ENCODE data around the gene SEMA3E. TPM values are rescaled to one million over a fixed set of nuclear protein-coding genes. Genes with fewer than 3 reads are reported as not detected.
"Not testable (repeated sequence)": the region's sequence is repeated elsewhere in the genome, so short reads cannot be mapped to it uniquely, and the experiment has no call there.

The SEMA3E gene
- total RNA-seq, 1 donor from 2014 or later: 4.1 TPM

DNA sequence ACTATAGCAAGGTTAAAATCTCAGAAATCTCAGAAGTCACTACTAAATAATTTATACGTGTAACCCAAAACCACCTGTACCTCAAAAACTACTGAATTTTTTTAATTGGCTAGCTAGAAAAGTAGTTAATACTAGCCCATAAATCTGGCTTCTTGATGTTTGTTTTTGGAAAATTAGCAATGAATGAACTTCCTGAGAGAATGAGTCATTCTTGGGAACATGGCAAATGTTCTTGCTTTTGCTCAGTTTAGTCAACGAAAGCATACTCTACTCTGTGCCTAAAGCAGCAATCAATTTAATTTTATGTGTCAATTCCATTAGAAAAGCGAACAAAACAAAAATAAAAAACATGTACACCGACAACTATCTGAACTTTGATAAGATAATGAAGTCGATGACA lies 69.2 kb downstream of the SEMA3E start:
- DNase-seq (ENCODE audit: low spot score) (no peak), ATAC-seq (no peak)
- intact Hi-C loops (cut with DNase I): no loop called here

DNA sequence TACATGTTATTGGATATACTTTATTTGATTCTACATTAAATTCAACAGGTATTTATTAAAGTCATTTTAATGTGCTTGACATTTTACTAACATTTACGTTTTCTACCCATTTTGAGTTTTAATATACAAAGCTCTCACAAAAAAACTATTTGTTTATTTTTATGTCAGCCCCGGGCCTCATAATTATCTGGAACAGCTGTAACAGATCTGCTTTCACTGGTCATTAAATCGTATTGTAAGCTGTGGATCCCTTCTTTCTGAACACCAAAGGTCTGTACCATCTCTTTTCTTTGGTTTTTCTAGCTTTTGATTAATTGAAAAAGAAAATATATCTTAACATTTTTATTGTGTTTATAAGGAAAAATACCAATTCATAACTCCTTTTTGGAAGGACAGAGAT lies 73.5 kb downstream of the SEMA3E start:
- DNase-seq (ENCODE audit: low spot score): no peak
- intact Hi-C loops (cut with DNase I): no loop called here
- ATAC-seq: no peak

DNA sequence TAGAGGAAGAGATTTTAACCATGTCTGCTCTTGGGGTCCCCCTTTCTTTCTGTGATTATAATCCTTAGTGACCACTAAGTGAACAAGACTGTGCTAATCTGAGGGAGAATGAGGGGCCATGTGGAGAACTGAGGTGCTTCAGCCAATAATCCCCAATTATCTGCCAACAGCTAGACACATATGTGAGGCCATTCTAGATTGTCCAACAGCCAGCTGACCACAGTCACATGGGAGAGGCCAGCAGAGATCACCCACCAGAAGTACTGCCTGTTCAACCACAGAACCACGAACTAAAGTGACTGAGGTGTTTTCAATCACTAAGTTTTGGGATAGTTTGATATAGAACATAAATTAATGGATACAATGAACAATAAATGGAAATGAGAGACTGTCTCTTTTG lies 74.3 kb downstream of the SEMA3E start:
- DNase-seq (ENCODE audit: low spot score): no peak
- no peak for ATAC-seq
- intact Hi-C loops (cut with DNase I): no loop called here

DNA sequence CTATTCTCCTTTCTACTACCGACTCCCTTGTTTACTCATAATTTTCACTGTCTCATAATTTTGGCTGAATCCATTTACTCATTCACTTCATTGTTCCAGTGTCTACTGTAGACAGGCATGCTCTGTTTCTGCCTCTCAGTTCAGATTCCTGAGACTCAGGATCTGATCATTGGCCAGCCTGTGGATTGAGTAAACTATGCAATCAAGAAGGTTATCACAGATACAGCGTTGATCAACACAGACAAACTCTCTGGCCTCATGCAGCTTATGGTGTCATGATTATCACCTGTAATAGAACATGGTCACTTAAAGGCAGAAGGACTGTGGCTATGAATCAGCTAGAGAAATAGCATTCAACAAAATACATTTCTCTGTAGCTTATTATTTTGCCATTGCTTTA lies 86.0 kb downstream of the SEMA3E start:
- ATAC-seq (no peak), DNase-seq (ENCODE audit: low spot score) (no peak)
- intact Hi-C loops (cut with DNase I): no loop called here

DNA sequence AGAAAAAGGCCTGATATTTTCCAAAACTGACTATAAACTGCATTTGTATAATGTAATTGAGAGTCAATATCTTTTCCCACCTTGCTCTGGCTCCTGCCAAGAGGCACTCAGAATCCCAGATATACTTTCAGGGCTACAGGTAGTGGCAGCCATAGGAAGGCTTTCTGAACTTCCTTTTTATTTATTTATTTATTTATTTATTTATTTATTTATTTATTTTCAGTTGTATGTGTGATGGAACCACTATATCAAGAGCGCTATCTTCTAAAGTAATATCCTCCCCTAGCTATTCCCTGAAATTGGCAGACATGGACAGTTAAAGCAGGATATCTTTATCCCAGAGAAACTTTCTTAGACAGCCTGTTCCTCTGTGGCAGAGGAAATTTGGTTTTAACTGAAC lies 86.7 kb downstream of the SEMA3E start:
- ATAC-seq (no peak), DNase-seq (ENCODE audit: low spot score) (no peak)
- intact Hi-C loops (cut with DNase I): no loop called here

DNA sequence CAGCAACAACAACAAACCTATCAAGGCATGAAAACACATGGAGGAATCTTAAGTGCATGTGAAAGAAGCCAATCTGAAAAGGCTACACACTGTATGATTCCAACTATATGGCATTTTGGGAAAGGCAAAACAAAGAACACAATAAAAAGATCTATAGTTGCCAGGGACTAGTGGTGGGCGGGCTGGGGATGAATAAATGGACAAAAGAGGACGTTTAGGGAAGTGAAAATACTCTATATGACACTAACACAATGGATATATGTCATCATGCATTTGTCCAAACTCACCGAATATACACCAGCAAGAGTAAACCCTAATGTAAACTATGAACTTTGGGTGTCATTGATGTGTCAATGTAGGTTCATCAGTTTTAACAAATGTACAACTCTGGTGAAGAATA lies 89.1 kb downstream of the SEMA3E start:
- intact Hi-C loops (cut with DNase I): no loop called here

DNA sequence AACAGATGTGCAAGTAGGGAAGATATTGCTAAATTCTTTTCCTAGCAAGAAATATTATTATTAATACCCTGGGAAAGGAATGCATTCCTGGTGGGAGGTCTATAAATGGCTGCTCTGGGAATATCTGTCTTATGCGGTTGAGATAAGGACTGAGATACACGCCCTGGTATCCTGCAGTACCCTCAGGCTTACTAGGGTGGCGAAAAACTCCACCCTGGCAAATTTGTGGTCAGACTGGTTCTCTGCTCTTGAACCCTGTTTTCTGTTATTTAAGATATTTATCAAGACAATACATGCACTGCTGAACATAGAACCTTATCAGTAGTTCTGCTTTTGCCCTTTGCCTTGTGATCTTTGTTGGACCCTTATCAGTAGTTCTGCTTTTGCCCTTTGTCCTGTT lies 96.4 kb downstream of the SEMA3E start:
- intact Hi-C loops (cut with DNase I); DNase-seq (ENCODE audit: low spot score); ATAC-seq: not testable (repeated sequence)

More for the DNA sequence above, 89.1 kb downstream of the SEMA3E start:
- DNase-seq (ENCODE audit: low spot score): no peak
- no peak for ATAC-seq

DNA sequence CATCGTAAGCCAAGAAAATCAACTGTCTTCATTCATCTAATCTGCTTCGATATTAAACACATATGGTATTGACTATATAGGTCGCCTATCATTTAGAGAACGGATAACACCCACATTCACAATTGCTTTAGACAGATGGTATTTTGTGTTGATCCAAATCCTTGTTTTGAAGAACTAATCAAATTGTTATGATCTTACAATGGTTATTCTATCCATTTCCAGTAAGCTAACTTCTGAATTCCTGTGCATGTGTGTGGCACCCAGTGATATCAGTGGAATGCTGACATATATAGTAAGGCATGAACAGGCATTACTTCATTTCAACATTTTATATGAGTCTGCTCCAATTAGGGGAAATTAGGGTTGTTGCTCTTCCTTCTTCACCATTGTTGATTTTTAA lies 98.8 kb downstream of the SEMA3E start:
- ATAC-seq: no peak

DNA sequence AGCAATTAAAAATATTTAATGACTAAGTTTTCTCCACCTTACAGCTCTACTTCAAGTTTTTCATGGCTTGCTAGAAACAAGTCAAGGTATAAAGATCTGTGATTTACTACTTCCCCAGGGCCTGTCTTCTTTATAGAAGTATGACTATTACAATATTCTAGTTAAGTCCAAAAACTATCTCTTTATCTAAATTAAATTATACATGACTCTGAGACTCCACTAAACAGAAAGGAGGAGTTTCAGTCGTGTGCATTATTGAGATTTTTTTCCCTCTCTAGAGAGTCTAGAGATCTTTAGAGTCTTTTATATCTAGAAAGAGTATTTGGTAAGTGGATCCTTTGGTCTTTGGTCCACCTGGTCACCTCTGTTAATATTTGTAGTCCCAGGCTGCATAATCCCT lies 100.7 kb downstream of the SEMA3E start:
- DNase-seq (ENCODE audit: low spot score) (no peak), ATAC-seq (no peak)
- intact Hi-C loops (cut with DNase I): no loop called here

More for the DNA sequence above, 98.8 kb downstream of the SEMA3E start:
- intact Hi-C loops (cut with DNase I): no loop called here
- DNase-seq (ENCODE audit: low spot score): no peak

DNA sequence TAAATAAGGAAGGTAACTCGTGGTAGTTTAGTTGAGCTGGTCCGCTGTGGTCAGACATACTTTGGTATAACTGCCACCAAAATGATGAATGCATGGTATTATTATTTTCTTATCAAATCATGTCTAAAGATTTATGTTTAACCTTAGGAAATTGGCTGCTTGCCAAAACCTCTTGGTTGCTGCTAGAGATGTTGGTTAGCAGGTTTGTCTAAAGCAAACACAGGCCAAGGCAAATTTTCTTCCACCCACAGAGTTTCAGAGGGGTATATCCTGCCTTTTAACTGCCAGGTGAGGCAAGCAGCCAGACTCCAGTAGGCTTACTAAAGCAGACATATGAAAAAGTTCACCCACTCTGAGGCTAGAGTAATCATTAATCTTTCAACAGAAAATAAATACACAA lies 101.4 kb downstream of the SEMA3E start:
- ATAC-seq: no peak
- intact Hi-C loops (cut with DNase I): no loop called here
- DNase-seq (ENCODE audit: low spot score): no peak

DNA sequence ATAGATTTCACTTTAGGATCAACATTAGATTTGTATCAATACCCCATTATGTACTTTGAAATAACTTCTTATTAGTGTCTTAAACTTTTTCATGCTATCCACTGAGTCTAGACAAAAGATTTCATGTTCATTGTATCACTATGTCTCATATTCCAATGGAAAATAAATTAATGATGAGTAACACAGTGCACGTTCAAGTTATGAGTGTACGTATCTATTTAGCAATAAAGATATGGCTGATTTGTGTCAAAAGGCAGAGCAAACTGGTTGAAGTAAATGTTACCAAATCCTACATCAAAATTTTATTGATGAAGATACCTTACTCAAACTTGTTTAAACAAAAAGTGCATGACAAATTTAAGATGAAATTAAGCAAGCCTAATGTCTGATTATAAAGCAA lies 102.4 kb downstream of the SEMA3E start:
- ATAC-seq (no peak), DNase-seq (ENCODE audit: low spot score) (no peak)
- intact Hi-C loops (cut with DNase I): no loop called here

DNA sequence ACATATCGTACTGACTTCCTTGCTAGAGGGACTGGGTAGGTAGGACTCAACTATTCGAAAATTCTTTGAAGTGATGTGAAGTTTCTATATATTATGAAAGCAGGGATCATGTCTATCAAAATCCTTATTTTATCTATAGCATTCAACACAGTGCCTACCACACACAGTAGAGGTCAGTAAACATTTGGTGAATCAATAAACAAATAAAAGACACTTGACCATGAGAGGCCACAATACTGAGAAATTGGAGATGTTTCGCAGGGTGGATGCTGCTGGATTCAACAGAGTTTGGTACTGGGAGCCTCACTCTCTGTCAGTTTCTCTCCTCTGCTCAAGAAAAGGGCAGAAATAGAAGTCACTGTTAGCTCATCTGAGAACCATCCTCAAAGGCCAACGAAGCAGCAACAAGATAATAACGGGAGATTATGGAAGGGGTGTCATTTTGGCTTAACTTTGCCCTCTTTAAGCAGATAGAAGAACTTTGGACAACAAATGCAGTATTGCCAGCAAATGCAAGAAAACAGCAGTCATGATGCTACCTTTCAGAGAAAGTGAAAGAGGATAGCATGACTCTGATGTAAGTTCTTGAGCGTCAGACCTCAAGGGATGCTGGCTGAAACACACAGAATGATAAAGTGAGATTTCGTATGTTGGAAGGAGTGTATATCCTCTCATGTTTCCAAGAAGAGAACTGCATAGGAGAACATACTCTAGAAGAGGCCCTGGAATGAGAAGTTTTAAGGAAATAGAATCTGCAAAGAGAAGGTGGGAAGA lies 107.6 kb downstream of the SEMA3E start:
- intact Hi-C loops (cut with DNase I): no loop called here
- ATAC-seq: no peak
- no peak for DNase-seq (ENCODE audit: low spot score)

DNA sequence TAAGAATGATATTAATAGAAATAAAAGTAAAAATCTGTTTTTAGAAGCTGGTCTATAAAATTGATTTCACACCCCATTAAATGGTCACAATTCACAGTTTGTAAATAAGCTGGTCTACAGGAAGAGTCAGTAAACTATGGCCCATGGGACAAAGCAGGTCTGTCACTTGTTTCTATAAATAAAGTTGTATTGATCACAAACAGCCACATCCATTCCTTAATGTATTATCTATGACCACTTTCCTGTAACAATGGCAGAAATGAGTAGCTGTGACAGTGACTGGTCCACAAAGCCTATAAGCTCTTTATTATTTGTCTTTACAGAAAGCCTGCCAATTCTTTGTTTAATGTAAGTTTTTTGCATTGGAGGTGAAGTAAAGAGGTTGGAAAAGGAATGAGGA lies 114.5 kb downstream of the SEMA3E start:
- DNase-seq (ENCODE audit: low spot score): no peak
- no peak for ATAC-seq
- intact Hi-C loops (cut with DNase I): no loop called here

DNA sequence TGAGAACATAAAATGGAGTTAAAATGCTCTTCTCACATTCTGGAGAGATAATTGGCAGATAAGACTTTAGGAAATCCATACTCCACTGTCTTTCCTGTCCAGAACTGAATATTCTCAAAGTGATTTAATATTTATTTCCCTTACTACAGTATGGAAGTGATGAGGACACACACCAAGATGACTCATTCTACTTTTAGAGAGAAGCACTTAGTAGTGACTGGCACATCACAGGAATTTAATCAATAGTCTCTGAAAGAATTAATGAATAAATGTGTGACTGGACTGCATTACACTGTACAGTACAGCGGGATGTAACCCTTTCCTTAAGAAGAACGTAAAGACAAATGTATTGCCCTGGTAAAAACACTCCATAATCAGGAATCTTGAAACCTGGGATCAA lies 116.7 kb downstream of the SEMA3E start:
- intact Hi-C loops (cut with DNase I): no loop called here
- ATAC-seq (no peak), DNase-seq (ENCODE audit: low spot score) (no peak)

DNA sequence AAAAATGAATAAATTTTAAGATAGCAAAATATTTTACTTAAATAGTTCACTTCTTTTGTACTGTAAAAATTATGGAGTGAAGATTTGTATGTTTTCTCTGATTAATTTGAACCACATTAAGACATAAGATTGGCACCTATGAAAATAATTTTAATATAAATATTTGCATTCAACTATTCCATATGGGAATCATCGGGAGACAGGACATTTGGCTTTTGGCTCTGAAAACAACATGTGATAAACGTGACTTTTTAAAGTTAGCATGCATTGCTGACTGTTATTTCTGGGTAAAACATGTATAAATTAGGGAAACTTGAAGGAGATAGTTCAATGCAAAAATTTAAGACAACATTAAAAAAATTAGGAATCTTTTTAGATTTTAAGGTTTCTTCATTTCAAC lies 117.2 kb downstream of the SEMA3E start:
- ATAC-seq: no peak
- no peak for DNase-seq (ENCODE audit: low spot score)
- intact Hi-C loops (cut with DNase I): no loop called here

DNA sequence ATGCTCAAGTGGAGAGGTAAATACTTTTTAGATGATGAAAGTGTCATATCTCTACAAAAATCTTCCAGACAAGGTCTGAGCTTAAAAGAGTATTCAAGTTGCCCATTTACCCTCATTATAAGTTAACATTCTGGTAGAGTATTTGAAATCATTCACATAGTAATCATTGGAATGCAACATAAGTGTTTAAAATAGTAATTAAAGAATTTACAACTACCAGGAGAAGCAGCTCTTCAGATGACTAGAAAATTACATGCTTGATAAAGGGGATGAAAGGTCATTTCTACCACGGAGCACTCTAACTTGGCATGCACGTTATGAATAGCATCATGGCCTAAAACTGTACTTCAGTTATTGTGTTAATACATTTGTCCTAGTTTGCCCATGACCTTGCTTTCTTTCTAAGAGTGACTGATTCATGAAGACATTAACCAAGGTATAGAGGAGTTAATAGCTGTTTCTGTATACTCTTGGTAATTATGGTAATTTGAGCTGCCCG lies 120.0 kb downstream of the SEMA3E start:
- no peak for DNase-seq (ENCODE audit: low spot score)
- intact Hi-C loops (cut with DNase I): no loop called here
- no peak for ATAC-seq

DNA sequence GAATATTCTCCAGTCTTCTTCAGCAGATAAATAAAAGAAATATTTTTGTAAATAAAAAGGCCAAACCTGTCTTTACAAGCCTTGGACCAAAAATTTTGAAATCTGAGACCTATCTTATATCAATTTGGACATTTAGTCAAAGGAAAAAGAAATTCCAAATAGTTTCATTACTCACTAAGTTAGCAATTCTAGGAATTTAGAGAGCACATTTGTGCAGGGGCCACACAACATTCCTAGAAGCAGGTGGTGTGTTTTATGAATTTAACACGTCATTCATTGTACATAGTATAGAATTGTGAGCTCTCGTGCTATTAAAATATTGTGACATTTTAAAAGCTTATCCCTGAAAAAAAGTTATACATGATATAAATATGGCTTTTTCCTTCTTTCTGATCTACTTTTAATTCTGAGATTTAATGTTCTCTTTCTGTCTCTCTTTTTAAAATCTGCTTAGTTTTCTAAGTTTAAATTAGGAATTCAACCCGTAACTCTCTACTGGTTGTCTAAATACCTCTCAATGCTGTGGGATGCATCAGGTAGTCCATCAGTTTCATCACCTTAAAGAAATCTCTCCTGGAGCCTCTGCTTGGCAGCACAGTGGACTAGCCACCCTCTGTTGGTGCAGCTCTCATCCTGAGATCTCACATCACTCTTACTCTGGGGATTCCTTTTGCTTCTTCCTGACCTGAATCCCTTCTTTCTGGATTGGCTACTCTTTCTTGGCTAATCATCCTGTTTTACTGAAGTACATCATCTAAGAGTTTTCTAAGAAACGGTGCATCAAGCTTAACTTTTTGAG lies 124.5 kb downstream of the SEMA3E start:
- DNase-seq (ENCODE audit: low spot score) (no peak), ATAC-seq (no peak)
- intact Hi-C loops (cut with DNase I): no loop called here

DNA sequence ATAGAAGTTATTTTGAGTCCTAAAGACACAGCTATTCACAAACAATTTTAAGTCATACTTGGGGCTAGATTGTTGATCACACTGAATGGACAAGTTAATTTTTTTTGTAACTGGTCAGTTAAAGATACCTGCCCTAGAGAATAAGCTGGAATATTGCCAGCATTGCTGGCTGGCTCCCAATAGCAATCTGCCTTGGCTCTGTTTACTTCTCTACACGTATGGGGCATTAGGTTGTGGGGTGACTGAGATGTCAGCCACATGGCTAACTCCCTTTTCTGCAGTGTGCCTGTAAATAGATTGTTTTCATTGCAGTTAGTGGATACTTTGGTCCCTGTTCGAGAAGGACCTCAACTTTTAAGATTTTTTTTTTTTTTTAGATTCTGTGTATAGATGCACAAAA lies 128.2 kb downstream of the SEMA3E start:
- ATAC-seq: no peak
- intact Hi-C loops (cut with DNase I): no loop called here
- DNase-seq (ENCODE audit: low spot score): no peak

DNA sequence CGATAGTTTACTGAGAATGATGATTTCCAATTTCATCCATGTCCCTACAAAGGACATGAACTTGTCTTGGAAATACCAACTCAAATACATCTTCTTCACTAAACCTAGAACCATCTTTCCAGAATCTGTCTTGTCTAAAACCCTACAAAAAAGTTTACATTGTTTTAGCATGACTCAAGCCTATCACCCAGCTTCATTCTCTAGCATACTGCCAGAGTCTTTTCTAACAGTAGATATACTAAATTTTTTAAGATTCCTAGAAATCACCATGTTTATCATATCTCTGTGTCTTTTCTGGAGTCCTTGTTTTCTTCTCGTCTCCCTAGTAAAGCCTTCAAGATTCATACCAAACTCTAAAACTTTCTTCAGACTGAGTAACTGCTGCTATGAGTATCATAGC lies 129.7 kb downstream of the SEMA3E start:
- no peak for ATAC-seq
- intact Hi-C loops (cut with DNase I): no loop called here
- no peak for DNase-seq (ENCODE audit: low spot score)

DNA sequence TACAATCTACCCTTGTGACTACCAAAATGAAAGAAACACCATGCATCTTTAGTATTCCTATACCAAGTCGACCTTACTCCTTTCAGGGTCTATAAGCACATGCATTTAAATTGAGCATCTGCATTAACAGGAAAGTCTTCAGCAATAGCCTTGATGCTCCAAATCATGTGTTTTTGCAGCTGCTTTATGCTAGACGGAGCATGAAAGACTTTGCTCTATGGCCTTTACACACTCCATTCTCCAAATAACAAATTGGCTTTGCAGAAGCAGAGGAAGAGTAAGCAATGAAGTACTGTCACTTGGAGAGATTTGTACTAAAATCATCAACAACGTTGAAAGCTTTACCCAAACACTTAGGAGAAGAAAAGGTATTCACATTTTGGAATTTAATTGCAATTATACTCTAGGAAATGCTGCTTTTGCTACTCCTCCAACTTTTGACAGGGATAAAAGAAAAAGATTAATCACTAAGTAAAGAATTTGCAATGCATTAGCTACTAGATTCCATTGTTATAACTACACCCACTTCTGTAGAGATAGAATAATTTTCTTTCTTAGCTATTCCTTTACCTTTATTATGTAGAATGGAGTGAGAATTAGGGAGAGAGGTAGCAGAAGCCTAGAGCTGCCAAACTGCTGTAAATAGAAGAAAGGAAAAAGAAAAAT lies 131.8 kb downstream of the SEMA3E start:
- ATAC-seq (no peak), DNase-seq (ENCODE audit: low spot score) (no peak)
- intact Hi-C loops (cut with DNase I): no loop called here
